H1 (cell line): ENCODE results near the gene COL1A1. TPM values are rescaled to one million over a fixed set of nuclear protein-coding genes. Genes with fewer than 3 reads are reported as not detected.
A peak's percentile ranks its signal among the peaks of the same experiment; 100 is the strongest.

Experiments used
- CTCF ChIA-PET: fragments of 300-600 bp; sonication (Branson Sonifier 250); formaldehyde crosslinking; loops from one replicate; lab custom pipeline; 2021; ENCODE audit not compliant: partially characterized antibody; lab: Charles Lee
- POLR2A ChIA-PET: fragments of 300-600 bp; sonication (Branson Sonifier 250); formaldehyde crosslinking; loops from one replicate; lab custom pipeline; 2021; ENCODE audit warnings: inconsistent platforms; ENCODE audit not compliant: partially characterized antibody; lab: Charles Lee
- DNase-seq, 2 experiments: peaks; one replicate each; pipeline versions ENCODE4 v3.0.0 to v3.0.0-alpha.2; 2010 to 2022; ENCODE audit warnings: low spot score in 2 of 2, low read depth in 1 of 2, mixed read lengths in 1 of 2
- FAIRE-seq: peaks from 2 replicates; lab custom pipeline; 2011; peaks lifted over from hg19 to GRCh38; lab: Jason Lieb, UNC
- H2AFZ ChIP-seq: 2 replicates; pipeline ENCODE4 v1.8.1; 2012; ENCODE audit warnings: low read length, inconsistent platforms
- H2AK5ac ChIP-seq: 2 replicates; pipeline ENCODE4 v1.6.1; 2013; ENCODE audit warnings: low read depth, low read length
- H2BK120ac ChIP-seq: replicated peaks from 2 replicates; pipeline ENCODE3; 2013; ENCODE audit warnings: low read depth, low read length, inconsistent platforms
- H2BK12ac ChIP-seq: 2 replicates; pipeline ENCODE4 v1.6.1; 2013; ENCODE audit warnings: low read depth, low read length
- H2BK15ac ChIP-seq: 2 replicates; pipeline ENCODE4 v1.6.1; 2013; ENCODE audit warnings: low read length
- H2BK20ac ChIP-seq: 2 replicates; pipeline ENCODE4 v1.6.1; 2013; ENCODE audit warnings: low read length
- H2BK5ac ChIP-seq: 2 replicates; pipeline ENCODE4 v1.6.1; 2013; ENCODE audit warnings: low read depth, low read length
- H3K14ac ChIP-seq: 2 replicates; pipeline ENCODE4 v1.6.1; 2013; ENCODE audit warnings: inconsistent platforms; ENCODE audit not compliant: insufficient read length
- H3K18ac ChIP-seq: 2 replicates; pipeline ENCODE4 v1.6.1; 2013; ENCODE audit warnings: low read length; ENCODE audit errors: extremely low read depth
- H3K23ac ChIP-seq: 2 replicates; pipeline ENCODE4 v1.6.1; 2013; ENCODE audit warnings: inconsistent platforms; ENCODE audit not compliant: insufficient read length
- H3K23me2 ChIP-seq: 2 replicates; pipeline ENCODE4 v1.6.1; 2013; ENCODE audit warnings: low read depth, low read length
- H3K27ac ChIP-seq: 2 replicates; pipeline ENCODE4 v1.6.1; 2011; ENCODE audit warnings: low read depth, low read length, inconsistent platforms
- H3K27me3 ChIP-seq, 4 experiments: replicated peaks in 1 of 4; 1 replicate in 1 of 4; 2 replicates in 3 of 4; pipeline versions ENCODE4 v1.6.1 to v1.8.1; 2011 to 2013; ENCODE audit warnings: low read length in 3 of 4, mild to moderate bottlenecking in 3 of 4, inconsistent platforms in 2 of 4, mixed read lengths in 2 of 4, moderate library complexity in 1 of 4; ENCODE audit not compliant: control insufficient read depth in 3 of 4, insufficient read depth in 3 of 4; ENCODE audit errors: extremely low read depth in 1 of 4
- H3K36me3 ChIP-seq, 4 experiments: 2 replicates each; pipeline versions ENCODE4 v1.6.1 to v1.8.1; 2011 to 2013; ENCODE audit warnings: mild to moderate bottlenecking in 4 of 4, low read length in 3 of 4, moderate library complexity in 2 of 4, control low read depth in 1 of 4, inconsistent platforms in 1 of 4; ENCODE audit not compliant: insufficient read depth in 4 of 4, control insufficient read depth in 2 of 4
- H3K4ac ChIP-seq: replicated peaks from 2 replicates; pipeline ENCODE3; 2013; ENCODE audit warnings: low read length, low read depth, mixed read lengths, inconsistent platforms; ENCODE audit not compliant: insufficient read length
- H3K4me1 ChIP-seq, 4 experiments: replicated peaks in 1 of 4; 1 replicate in 1 of 4; 2 replicates in 3 of 4; pipeline versions ENCODE4 v1.6.1 to v1.8.1; 2011 to 2013; ENCODE audit warnings: low read length in 3 of 4, inconsistent platforms in 2 of 4, mixed read lengths in 1 of 4; ENCODE audit not compliant: insufficient read depth in 4 of 4, control insufficient read depth in 3 of 4
- H3K4me2 ChIP-seq, 2 experiments: 2 replicates each; pipeline versions ENCODE4 v1.6.1 to v1.8.1; 2011 to 2013; ENCODE audit warnings: low read depth in 2 of 2, low read length in 2 of 2, control low read depth in 1 of 2, inconsistent platforms in 1 of 2, mild to moderate bottlenecking in 1 of 2; ENCODE audit not compliant: insufficient read depth in 1 of 2
- H3K4me3 ChIP-seq, 4 experiments: fragments of 200-600, 300-600 bp in 1 of 4; sonication (generic), shearing (Covaris generic), sonication (Bioruptor Twin) in 1 of 4; 2 replicates each; pipeline versions ENCODE4 v1.5.1 to v1.8.1; 2011 to 2016; ENCODE audit warnings: low read length in 4 of 4, low read depth in 3 of 4, control low read depth in 2 of 4, inconsistent platforms in 2 of 4, mild to moderate bottlenecking in 2 of 4, mixed read lengths in 1 of 4, moderate library complexity in 1 of 4; ENCODE audit not compliant: insufficient read depth in 2 of 4; ENCODE audit errors: extremely low read depth in 1 of 4
- H3K56ac ChIP-seq: replicated peaks from 2 replicates; pipeline ENCODE3; 2013; ENCODE audit warnings: low read depth, mild to moderate bottlenecking, mixed read lengths, low read length, inconsistent platforms; ENCODE audit not compliant: insufficient read length
- H3K79me1 ChIP-seq: 2 replicates; pipeline ENCODE4 v1.6.1; 2013; ENCODE audit warnings: low read depth, low read length, control low read depth
- H3K79me2 ChIP-seq, 2 experiments: 2 replicates each; pipeline versions ENCODE4 v1.6.1 to v1.8.1; 2012 to 2013; ENCODE audit warnings: low read length in 2 of 2, mild to moderate bottlenecking in 2 of 2, inconsistent platforms in 1 of 2; ENCODE audit not compliant: insufficient read depth in 2 of 2, control insufficient read depth in 1 of 2
- H3K9ac ChIP-seq, 4 experiments: replicated peaks in 1 of 4; 1 replicate in 1 of 4; 2 replicates in 3 of 4; pipeline versions ENCODE4 v1.6.1 to v1.8.1; 2011 to 2013; ENCODE audit warnings: low read depth in 3 of 4, low read length in 3 of 4, control low read depth in 2 of 4, mild to moderate bottlenecking in 2 of 4, moderate library complexity in 2 of 4, inconsistent platforms in 1 of 4; ENCODE audit errors: extremely low read depth in 1 of 4
- H3K9me3 ChIP-seq, 2 experiments: 2 replicates each; pipeline versions ENCODE4 v1.6.1 to v1.8.1; 2012 to 2013; ENCODE audit warnings: mild to moderate bottlenecking in 2 of 2, moderate library complexity in 2 of 2, control low read depth in 1 of 2, inconsistent platforms in 1 of 2, low read depth in 1 of 2, low read length in 1 of 2, mixed read lengths in 1 of 2; ENCODE audit not compliant: insufficient read depth in 2 of 2
- H4K20me1 ChIP-seq, 2 experiments: replicated peaks in 1 of 2; 2 replicates each; pipeline versions ENCODE3 to v1.8.1; 2011 to 2013; ENCODE audit warnings: inconsistent platforms in 2 of 2, low read length in 2 of 2, mild to moderate bottlenecking in 1 of 2; ENCODE audit not compliant: insufficient read depth in 2 of 2, control insufficient read depth in 1 of 2
- H4K5ac ChIP-seq: 2 replicates; pipeline ENCODE4 v1.6.1; 2013; ENCODE audit warnings: low read length, low read depth, mixed read lengths, inconsistent platforms; ENCODE audit not compliant: insufficient read length
- H4K8ac ChIP-seq: 2 replicates; pipeline ENCODE4 v1.8.0; 2013; ENCODE audit warnings: mild to moderate bottlenecking, moderate library complexity, low read length, inconsistent platforms; ENCODE audit not compliant: insufficient read depth; ENCODE audit errors: extremely low read depth
- H4K91ac ChIP-seq: replicated peaks from 2 replicates; pipeline ENCODE3; 2013; ENCODE audit warnings: low read length, mixed read lengths, inconsistent platforms; ENCODE audit not compliant: insufficient read length
- ASH2L ChIP-seq: fragments of 200-600, 300-600 bp; sonication (generic); IDR thresholded peaks from one replicate; pipeline ENCODE4 v1.7.1; 2017; ENCODE audit warnings: low read length
- CEBPB ChIP-seq: IDR thresholded peaks from 2 replicates; pipeline ENCODE4 v1.6.1; 2012; ENCODE audit warnings: low read depth, low read length
- CTBP2 ChIP-seq: IDR thresholded peaks from 2 replicates; pipeline ENCODE4 v1.7.0; 2011; ENCODE audit warnings: borderline replicate concordance, mild to moderate bottlenecking, moderate library complexity, mixed read lengths, low read length; ENCODE audit not compliant: insufficient read depth, insufficient read length
- GABPA ChIP-seq: IDR thresholded peaks from 2 replicates; pipeline ENCODE4 v1.6.1; 2011; ENCODE audit warnings: mild to moderate bottlenecking, low read length, moderate library complexity, borderline replicate concordance; ENCODE audit not compliant: insufficient read depth
- NRF1 ChIP-seq: IDR thresholded peaks from 2 replicates; pipeline ENCODE4 v1.6.1; 2011; ENCODE audit warnings: mild to moderate bottlenecking, low read depth, low read length, improper control_type of control experiment
- POLR2A ChIP-seq, 2 experiments: IDR thresholded peaks; 1 replicate in 1 of 2; 2 replicates in 1 of 2; pipeline ENCODE4 v1.6.1; 2011; ENCODE audit warnings: low read depth in 2 of 2, low read length in 2 of 2, mild to moderate bottlenecking in 2 of 2; ENCODE audit errors: control extremely low read depth in 1 of 2
- TCF12 ChIP-seq: IDR thresholded peaks from 2 replicates; pipeline ENCODE4 v1.6.1; 2011; ENCODE audit warnings: low read depth, mild to moderate bottlenecking, low read length
- TEAD4 ChIP-seq: IDR thresholded peaks from 2 replicates; pipeline ENCODE4 v1.6.1; 2012; ENCODE audit warnings: low read depth, low read length, inconsistent platforms, mixed read lengths
- WGBS, 2 experiments: shearing (Covaris generic) in 1 of 2; methylation state at CpG; one replicate each; pipeline versions ENCODE4 v1.1.6 to v1.1.7; 2013 to 2015; ENCODE audit warnings: low lambda C conversion rate in 2 of 2, mixed read lengths in 2 of 2, inconsistent platforms in 1 of 2, low coverage in 1 of 2, missing lambda C conversion rate in 1 of 2; ENCODE audit not compliant: insufficient replicate concordance in 2 of 2, insufficient coverage in 1 of 2, insufficient read length in 1 of 2; ENCODE audit errors: extremely low coverage in 1 of 2, missing lambda C conversion rate in 1 of 2; 5-methylcytosine and 5-hydroxymethylcytosine counted together
- polyA plus RNA-seq, 7 experiments: library from polyadenylated mRNA; depleted of rRNA in 3 of 7; stranded (reverse) in 5 of 7; unstranded in 2 of 7; fragments of >200 nt in 5 of 7; fragments of 200-250 nt in 2 of 7; gene quantifications; 1 replicate in 5 of 7; 2 replicates in 1 of 7; 4 replicates in 1 of 7; pipeline versions ENCODE4 v1.2.1 to v1.2.3, GENCODE V29; 2011 to 2013; ENCODE audit warnings: missing spikeins in 2 of 7, mixed read lengths in 2 of 7
- total RNA-seq: library from RNA; stranded (reverse); fragmentation: NEBNext Ultra II Directional; extraction: Animal tissue kit (Norgen Biotek cat#: 25700); gene quantifications from 2 replicates; pipeline ENCODE4 v1.2.1, GENCODE V29; 2021
- TF ChIP-seq, protein P1 (sequence below): IDR thresholded peaks from 2 replicates; pipeline ENCODE4 v1.6.1; 2012; ENCODE audit warnings: inconsistent platforms

Gene COL1A1
- total and polyA plus RNA-seq, 2 of the 8 experiments (the other 6 are each of a cell fraction or from before 2014, with no cell fraction given), result 14.1 to 80.4 TPM

DNA sequence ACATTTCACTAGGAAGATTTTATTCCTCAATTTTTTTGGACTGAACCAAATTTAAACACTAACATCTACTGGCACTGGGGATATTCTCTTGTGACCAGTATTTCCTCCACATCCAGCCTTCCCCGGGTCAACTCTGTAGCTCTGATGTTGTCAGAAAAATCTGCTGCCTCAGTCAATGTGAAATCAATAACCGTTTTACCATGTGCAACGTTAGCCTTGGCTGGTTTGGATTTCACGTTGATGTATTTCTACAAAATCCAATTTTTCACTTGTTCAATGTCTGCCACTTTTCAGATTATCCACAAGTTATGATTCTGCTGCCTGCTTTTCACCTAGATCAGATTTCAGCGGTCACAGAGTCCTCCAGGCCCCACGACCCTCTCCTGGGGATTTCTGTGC, 28.5 kb downstream of the COL1A1 start:
- H3K27ac ChIP-seq, result 0 out of 2 replicates have a peak overlapping the region, but pooled peaks have one; percentile 3
- H4K5ac ChIP-seq, result no peak overlapping the region
- H3K9ac ChIP-seq, result no peak overlapping the region
- 0 out of 2 replicates have a peak overlapping the region, but pooled peaks have one; percentile 65 for H2BK15ac ChIP-seq
- no peaks in the 10 kb centered on the region for H3K36me3 ChIP-seq
- no peak overlapping the region for H3K56ac ChIP-seq
- no peaks in the 10 kb centered on the region for H3K79me2 ChIP-seq
- H3K18ac ChIP-seq, result no peak overlapping the region
- H2BK20ac ChIP-seq, result no peak overlapping the region
- no peak overlapping the region for H4K8ac ChIP-seq
- no peak overlapping the region for H4K91ac ChIP-seq
- peak overlapping the region; percentile 94; the same call in 1 of the 2 replicates for H2BK12ac ChIP-seq
- POLR2A ChIA-PET, result interaction anchor here (0.6 to 1.1 kb wide), 2 partner anchors 12 to 143 kb away, joined by 4 to 5 read pairs; no protein-coding TSS in a partner anchor
- no peaks in the 10 kb centered on the region for H3K79me1 ChIP-seq
- FAIRE-seq (no peak), DNase-seq (no peak)
- H3K4me3 ChIP-seq, result no peak overlapping the region
- no peak overlapping the region for H2AK5ac ChIP-seq
- no peaks in the 10 kb centered on the region for H3K9me3 ChIP-seq
- peak overlapping the region; percentile 76; the same call in 1 of the 2 replicates for H2BK5ac ChIP-seq
- no peak overlapping the region for H2AFZ ChIP-seq
- H4K20me1 ChIP-seq, result no peaks in the 10 kb centered on the region
- H2BK120ac ChIP-seq, result no peak overlapping the region
- H3K4ac ChIP-seq, result no peak overlapping the region
- TF ChIP-seq CTBP2 (no peak), TEAD4 (no peak), TCF12 (no peak), GABPA (no peak), CEBPB (no peak), POLR2A (IDR thresholded peaks at IDR 0.05; ENCODE audit: control extremely low read depth in 1 of 2, low read depth in 2 of 2, low read length in 2 of 2) (no peak), ASH2L (no peak), NRF1 (no peak)
- TF ChIP-seq, protein P1, sequence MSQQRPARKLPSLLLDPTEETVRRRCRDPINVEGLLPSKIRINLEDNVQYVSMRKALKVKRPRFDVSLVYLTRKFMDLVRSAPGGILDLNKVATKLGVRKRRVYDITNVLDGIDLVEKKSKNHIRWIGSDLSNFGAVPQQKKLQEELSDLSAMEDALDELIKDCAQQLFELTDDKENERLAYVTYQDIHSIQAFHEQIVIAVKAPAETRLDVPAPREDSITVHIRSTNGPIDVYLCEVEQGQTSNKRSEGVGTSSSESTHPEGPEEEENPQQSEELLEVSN, result no peak
- CTCF ChIA-PET, result interaction anchor here (1.4 to 17.0 kb wide), 14 partner anchors 8 to 160 kb away, joined by 4 to 299 read pairs (median 8); partner anchors contain the start of genes COL1A1, SGCA and TMEM92
- H3K23me2 ChIP-seq, result no peaks in the 10 kb centered on the region
- H3K4me2 ChIP-seq, result no peak overlapping the region
- no peak overlapping the region for H3K14ac ChIP-seq
- peaks cover 0 to 16% (median 10%) of the 10 kb centered on the region in 4 experiments; a peak in 6 of 7 replicates for H3K4me1 ChIP-seq
- 86% methylated on average over 6 of the region's 6 CpGs; no CpG with 5 or more reads in 1 of the 2 experiments for WGBS, 2 experiments
- no peaks in the 10 kb centered on the region for H3K27me3 ChIP-seq
- H3K23ac ChIP-seq, result no peak overlapping the region
